GM19452 (cell line): ENCODE results near the gene PTGIR.

Experiments used
- ATAC-seq: cut with Tn5 transposase; IDR thresholded peaks from one replicate; pipeline ENCODE4 v1.9.1; 2021; ENCODE audit not compliant: unreplicated experiment

Gene PTGIR

DNA sequence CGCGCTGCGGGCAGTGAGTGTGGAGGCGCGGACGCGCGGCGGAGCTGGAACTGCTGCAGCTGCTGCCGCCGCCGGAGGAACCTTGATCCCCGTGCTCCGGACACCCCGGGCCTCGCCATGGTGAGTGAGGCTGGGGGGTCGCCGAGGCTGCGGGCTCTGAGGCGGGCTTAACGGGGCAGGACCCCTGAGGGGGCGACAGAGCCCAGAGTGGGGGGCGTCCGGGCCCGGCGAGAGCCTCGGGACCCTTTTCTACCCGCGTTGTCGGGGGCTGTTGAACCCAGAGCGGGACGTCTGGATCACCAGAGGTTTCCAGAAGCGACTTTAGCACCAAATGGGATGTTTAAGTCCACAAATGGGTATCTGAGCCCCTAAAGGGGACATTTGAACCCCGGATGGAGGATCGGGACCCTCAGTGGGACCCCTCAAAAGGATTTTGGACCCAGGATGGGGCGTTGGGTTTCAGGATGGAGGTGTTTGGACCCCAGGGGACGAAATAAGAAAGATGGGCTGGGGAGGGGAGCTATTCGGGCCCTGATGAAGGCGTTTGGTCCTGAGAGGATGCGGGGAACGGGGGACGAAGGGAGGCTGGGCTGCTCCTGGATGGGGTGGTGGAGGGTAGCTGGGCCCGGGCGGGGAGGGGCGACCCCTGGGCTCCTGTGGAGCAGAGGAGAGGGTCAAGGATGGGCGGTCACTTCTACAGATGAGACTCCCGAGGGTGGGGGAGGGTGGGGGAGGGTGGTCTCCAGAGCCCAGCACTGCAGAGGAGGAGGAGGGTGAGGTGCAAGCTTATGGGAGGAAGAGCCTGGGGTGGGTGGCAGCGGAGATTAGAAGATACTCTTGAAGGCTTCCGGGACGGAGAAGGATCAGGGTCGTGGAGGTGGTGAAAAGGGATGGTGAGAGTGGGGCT lies 23.3 kb downstream of the PTGIR start, which contains the start of gene CALM3:
TSS of gene CALM3 (plus strand) at position 13 of the 907 bp plus-strand sequence. CDS start at position 118, 105 bp downstream.
- ATAC-seq = no peak

DNA sequence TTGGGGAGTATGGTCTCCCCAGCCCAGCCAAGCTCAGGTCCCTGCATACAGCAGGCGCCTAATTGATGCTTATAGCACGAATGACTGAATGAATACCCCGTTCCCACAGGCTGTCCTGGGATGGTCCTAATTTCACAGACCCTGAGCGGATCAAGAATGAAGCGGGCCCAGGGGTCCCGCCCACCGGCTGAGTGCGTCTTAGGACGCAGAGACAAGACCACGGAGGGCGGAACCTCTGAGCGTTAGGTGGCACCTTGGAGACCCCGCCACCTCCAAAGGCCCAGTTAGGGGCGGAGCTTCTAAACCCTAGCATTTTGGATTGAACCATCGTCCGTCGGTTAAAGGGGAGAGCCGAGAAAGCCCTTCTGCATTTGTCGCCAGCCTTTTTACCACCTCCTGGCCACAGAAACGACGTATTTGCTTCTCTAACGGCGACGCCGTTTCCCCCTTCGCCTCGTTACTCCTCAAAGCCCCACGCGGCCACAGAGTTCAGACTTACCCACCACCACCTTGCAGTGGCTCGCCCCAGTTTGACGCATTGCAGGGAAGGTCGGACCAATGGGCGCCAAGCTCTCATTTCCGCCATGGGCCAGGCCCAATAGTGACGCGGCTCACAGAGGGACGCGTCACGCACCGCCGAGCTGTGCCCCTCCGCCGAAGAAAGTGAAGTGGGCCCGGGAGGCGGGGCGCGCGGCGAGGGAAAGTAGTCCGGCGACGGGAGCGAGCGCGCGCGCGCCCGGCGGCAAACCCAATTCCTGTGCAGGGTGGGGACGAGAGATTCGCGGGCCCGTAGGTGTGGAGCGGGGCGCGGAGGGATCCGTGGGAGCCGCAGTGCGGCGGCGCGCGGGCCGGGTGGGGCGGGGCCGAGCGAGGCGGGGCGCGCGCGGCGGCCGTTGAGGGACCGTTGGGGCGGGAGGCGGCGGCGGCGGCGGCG lies 24.2 kb downstream of the PTGIR start:
- peak; percentile 77 for ATAC-seq

DNA sequence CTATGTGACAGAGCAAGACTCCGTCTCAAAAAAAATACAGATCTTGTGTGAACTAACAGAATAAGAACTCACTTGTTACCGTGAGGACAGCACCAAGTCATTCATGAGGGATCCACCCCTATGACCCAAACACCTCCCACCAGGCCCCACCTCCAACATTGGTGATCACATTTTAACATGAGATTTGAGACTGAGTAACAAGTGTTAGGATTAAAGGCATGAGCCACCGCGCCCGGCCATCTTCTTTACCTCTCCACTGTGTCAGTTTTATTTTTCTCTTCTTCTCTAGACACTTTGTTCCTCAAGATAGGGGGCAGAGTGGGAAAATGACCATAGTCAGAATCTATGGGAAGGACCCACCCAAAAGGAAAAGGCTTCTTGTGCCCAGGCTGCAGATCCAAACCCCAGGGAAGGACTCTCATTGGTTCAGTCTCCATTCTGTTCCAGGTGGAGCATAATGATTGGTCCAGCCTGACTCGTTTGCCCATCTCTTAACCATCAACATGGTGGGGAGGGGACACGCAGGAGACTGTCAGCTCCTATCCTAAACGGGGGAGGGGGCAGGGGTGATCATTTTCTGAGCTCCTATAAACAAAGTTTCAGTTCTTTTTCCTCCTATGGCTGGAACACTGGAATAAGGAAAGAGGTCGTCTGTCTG lies 25.0 kb downstream of the PTGIR start:
- ATAC-seq = no peak

DNA sequence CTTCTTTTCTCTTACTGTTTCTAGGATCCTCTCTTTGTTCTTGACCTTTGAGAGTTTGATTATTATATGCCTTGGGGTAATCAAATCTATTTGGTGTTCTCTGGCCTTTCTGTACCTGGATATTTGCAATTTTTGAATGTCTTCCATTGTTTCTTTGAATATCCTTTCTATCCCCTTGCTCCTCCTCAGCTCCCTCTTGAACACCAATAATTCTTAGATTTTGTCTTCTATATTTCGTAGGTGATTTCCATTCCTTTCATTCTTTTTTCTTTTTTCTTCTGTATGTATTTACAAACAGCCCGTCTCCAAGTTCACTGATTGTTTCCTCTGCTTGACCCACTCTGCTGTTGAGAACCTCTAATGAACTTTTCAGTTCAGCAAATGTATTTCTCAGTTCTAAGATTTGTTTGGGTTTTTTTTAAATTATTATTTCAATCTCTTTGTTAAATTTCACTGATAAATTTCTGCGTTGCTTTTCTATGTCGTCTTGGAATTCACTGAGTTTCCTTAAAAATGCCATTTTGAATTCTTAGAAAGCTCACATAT lies 26.4 kb downstream of the PTGIR start:
- ATAC-seq = no peak

DNA sequence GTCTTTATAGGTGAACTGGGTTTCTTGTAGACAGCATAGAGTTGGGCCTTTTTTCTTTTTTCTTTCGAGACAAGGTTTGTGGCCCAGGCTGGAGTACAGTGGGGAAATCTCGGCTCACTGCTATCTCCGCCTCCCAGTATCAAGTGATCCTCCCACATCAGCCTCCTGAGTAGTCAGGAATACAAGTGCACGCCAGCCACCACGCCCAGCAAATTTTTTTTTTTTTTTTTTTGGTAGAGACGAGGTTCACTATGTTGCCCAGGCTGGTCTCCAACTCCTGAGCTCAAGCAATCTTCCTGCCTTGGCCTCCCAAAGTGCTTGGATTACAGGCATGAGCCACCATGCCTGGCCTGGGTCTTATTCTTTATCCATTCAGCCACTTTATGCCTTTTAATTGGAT lies 28.9 kb downstream of the PTGIR start:
- no peak for ATAC-seq

DNA sequence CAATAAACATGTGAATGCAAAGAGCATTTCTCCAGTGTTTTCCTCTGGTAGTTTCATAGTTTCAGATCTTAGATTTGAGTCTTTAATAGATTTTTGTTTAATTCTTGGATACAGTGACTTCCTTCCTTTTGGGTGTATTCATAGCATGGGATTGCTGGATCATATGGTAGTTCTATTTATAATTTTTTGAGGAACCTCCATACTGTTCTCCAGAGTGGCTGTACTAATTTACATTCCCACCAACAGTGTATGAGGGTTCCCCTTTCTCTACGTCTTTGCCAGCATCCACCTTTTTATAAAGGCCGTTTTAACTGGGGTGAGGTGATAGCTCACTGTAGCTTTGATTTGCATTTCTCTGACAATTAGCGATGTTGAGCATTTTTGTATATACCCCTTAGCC lies 33.0 kb downstream of the PTGIR start:
- no peak for ATAC-seq

DNA sequence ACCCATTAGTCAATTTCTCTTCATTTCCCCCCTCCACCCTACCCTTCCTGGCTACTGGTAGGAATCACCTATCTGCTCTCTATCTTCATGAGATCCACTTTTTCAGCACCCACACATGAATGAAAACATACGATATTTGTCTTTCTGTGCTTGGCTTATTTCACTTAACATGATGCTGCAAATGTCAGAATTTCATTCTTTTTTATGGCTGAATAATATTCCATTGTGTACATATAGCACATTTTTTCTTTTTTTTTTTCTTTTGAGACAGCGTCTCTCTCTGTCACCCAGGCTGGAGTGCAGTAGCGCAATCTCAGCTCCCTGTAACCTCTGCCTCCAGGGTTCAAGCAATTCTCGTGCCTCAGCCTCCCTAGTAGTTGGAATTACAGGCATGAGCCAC lies 33.6 kb downstream of the PTGIR start:
- ATAC-seq = no peak

DNA sequence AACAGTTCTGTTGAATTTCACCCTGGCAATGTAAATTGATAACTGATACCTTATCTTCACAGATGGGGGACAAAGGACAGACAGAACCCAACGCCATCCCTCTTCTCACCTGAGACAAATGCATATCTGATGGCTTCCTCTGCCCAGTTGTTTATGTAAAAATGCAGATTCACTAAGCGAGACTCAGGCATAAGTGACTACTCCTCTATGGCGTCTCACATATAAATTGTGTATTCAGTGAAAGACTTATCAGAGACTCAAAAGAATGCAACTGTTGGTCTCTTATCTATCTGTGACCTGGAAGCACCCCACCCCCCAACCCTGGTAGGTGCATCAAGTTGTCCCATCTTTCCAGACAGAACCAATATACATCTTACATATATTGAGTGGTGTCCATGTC lies 37.0 kb downstream of the PTGIR start:
- no peak for ATAC-seq

DNA sequence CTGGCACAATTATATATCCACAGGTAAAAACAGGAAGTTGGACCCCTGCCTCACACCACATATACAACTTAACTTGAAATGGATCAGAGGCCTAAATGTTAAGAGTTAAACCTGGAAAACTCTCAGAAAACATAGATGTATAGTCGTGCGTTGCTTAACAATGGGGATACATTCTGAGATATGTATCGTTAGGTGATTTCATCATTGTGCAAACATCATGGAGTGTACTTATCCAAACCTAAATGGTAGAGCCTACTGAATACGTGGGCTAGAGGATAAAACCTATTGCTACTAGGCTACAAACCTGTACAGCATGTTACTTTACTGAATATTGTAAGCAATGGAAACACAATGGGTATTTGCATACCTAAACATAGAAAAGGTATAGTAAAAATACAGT lies 38.6 kb downstream of the PTGIR start:
- ATAC-seq = no peak

DNA sequence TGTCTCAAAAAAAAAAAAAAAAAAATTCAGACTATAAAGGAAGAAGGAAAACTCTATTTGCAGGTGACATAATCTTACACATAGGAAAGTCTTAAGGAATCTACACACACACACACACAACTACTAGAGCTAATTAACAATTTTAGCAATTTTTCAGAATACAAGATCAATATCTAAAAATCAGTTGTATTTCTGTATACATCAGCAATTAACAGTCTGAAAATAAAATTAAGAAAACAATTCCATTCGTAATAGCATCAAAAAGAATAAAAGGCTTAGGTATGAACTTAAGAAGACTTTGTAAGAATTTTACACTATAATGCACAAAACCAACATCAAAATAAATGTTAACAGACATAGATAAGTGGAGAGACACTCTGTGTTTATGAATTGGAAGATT lies 39.4 kb downstream of the PTGIR start:
- ATAC-seq = no peak

DNA sequence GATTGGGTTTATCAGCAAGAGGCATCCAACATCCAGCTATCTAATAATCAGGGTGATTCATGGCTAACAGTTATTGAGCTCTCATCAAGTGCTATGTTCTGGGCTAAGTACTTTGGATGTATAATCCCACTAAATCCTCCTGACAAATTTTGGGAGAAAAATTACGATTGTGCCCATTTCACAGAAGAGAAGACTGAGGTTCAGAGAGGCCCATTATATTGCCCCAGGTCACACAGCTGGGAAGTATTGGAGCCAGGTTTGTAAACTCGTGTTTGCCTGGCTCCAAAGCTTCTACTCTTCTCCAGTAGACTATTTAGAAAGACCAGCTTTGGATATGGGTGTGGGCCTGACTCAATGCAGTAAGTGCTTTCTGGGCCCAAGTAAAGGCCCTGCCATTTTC lies 44.6 kb downstream of the PTGIR start:
- ATAC-seq = no peak

DNA sequence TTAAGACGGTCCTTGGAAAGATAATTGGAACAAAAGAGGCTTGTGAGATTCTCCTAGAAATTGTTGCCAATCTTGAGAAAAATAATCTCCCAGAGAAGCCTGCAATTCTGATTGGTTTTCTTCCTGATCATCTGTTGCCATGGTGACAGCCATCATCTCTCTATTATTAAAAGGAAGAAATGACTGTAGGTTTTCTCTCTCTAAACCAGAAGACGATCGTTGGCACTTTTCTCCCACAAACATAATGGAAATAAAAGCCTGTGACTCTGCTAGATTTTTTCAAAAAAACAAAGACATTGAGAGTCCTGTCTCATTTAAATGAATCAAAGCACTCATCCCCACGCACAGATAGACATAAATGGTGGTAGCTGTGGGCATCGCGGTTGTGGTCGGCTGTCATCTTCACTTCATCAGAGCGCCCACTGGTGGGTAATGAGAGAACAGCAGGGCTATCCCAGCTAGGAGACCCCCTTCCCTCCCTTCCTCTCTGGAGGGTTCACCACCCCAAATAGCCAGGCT lies 45.5 kb downstream of the PTGIR start:
- no peak for ATAC-seq

DNA sequence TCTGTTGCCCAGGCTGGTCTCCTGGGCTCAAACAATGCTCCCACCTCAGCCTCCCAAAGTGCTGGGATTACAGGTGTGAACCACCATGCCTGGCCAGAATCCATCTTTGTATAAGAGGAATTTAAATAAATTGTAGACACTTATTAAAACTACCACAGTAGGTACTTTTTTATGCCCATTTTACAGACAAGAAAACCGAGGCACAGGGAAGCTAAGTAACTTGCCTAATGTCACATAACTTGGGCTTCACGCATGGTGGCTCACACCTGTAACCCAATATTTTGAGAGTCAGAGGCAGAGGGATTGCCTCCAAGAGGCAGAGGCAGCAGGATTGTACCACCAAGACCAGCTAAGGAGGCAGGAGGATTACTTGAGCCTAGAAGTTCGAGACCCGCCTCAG lies 46.4 kb downstream of the PTGIR start:
- no peak for ATAC-seq

DNA sequence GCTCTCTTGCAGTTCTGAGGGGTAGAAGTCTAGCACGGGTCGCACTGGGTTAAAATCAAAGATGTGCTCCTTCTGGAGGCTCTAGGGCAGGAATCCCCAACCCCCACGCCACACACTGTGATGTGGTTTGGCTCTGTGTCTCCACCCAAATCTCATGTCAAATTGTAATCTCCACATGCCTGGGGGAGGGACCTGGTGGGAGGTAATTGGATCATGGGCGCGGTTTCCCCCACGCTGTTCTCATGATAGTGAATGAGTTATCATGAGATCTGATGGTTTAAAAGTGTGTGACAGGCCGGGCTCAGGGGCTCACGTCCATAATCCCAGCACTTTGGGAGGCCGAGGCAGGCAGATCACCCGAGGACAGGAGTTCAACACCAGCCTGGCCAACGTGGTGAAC lies 50.4 kb downstream of the PTGIR start:
- ATAC-seq = no peak

DNA sequence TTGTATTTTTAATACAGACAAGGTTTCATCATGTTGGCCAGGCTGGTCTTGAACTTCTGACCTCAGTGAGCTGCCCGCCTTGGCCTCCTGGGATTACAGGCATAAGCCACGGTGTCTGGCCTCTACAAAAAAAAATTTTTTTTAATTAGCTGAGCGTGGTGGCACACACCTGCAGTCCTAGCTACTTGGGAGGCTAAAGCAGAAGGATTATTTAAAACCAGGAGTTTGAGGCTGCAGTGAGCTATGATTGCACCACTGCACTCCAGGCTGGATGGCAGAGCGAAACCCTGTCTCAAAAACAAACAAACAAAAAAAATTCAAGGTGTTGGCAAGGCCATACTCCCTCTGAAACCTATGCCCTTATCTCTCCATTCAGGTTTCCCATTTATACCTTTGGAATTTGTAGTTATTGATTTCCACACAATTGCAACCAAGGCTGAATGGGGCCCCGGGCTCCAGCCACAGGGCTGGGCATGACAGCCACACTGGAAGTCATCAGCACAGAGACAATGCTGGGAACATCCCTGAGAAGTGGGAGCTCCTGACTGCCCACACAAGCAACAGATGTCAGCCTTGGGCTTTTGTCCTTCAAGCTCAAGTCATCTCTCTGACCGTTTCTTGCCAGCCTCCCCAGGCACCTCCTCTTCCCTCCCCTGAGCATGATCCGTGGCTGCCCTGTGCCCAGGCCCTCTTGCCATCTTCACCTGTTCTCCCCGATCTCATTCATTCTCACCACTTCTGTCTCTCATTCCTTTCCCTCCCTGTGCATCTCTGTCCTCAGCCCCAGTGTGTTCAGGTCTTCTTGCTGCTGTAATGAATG lies 51.0 kb downstream of the PTGIR start:
- ATAC-seq = no peak

DNA sequence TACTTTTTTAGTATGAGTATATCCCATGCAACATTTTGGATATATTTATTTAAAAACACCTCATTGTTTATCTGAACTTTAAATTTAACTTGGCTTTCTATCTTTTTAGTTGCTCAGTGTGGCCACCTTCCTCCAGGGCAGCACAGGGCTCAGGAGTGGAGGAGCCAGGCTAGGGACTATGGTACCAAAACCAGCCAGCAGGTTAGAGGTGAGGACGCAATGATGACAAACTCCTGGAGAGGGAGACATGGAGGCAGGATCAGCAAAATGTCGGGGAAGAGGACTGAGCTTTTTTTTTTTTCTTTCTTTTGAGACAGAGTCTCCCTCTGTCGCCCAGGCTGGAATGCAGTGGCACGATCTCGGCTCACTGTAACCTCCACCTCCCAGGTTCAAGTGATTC lies 53.4 kb downstream of the PTGIR start:
- ATAC-seq = no peak
